RPMI8226 (cell line): ENCODE data around the gene PAQR9.

ENCODE experiments used
- DNase-seq: peaks from one replicate; pipeline ENCODE4 v3.0.0-alpha.2; 2015

Gene PAQR9

DNA sequence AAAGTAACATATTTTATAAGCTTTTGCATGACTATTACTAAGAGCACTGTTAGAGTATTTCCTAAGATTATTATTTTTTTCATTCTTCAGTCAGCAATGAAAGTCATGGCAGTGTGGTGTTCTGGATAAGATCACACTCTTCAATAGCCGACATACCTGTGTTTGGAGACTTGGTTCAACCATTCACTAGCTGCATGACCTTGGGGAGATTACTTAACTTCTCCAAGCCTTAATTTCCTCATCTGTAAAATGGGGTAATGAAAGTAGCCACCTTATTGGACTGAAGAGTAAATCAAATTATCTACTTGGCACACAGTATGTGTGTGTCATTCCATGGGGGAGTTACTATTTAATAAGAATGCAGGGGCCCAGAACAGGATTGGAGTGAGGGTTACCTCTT, 50.0 kb downstream of the PAQR9 start:
- DNase-seq = no peak

DNA sequence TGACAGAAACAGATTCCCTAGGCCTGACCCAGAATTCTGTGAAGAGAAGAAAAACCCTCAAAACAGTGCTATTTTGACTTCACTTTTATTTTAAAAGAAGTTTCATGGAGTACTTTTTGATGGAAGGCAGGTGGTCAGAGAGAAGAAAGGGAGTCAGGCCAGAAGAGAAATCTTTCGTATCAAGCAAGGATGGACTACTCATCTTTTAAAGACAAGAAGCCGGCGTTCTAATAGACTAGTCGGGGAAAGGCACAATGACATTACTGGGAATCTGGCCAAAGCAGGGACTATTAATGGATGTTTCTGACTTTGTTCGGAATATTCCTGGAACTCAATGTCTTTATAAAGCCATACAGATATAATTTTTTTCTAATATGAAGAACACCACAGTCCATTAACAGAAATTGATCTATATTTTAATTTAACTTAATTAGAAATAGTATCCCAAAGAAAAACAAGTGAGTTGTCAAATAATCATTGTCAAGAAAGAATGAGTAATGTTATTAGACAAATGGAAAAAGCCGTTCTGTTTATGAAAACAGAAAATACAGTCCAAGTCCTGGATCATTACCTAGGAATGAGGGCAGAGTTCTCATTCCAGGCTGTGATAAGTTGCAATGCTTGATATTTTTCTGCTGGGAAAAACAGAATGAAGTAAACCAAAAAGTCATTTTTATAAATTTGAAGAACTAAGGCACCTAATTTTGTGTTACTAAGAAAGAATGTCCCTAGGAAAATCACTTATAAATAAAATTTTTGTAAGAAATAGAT, 50.9 kb downstream of the PAQR9 start:
- DNase-seq = no peak
